HG02870 (cell line): ENCODE data around the gene PAN3.

ENCODE experiments used
- ATAC-seq: cut with Tn5 transposase; IDR thresholded peaks from one replicate; pipeline ENCODE4 v1.9.1; 2021; ENCODE audit warnings: mild to moderate bottlenecking, moderate library complexity; ENCODE audit not compliant: unreplicated experiment

Gene PAN3

DNA sequence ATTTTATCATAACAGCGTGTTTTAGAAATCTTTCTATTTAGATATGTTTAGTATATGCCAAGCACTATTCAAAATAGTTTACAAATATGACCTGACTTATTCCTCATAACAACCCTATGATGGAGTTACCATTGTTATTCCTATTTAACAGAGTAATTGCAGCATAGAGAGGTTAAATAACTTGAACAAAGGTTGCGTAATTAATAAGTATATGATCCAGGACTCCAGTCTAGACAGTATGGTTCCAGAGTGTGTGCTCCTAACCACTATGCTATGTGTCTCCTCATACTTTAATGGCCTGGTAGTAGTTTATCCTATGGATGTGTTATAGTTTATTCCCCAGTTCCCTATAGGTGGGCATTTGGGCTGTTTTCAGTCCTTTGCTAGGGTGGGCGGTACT, 145.3 kb downstream of the PAN3 start:
- ATAC-seq: no peak

DNA sequence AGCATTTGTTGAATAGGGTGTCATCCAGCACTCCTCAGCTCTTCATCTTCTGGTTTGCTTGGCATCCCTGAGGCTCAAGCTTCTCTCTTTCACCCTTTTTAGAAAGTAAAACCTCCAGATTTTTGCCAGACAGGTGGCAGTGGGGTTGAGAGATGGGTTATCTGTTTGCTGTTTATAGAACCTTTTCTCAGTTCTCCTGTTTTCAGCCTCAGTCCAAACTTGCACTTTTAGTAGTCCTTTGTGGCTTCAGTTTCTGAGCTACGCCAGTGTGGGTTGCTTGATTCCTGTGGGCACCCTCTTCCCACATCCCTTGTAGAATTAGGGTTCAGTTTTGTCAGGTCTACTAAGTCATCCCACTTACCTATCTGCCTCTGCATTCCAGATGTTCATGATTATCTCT, 147.9 kb downstream of the PAN3 start:
- no peak for ATAC-seq

DNA sequence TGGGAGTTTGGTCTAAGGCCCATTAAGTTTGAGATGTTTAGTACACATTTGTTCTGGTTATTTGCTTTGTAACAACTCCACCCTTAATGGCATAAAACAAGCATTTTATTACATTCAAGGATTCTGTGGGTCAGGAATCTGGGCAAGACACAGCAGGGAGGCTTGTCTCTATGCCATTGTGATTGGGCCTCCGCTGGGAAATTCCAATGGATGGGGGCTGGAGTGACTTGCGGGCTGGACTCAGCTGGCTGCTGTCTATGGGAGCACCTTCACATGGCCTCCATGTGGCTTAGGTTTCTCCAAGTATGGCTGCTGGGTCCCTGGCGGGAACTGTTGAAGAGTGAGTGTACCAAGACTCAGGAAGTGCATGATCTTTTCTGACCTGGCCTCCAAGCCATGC, 159.0 kb downstream of the PAN3 start:
- no peak for ATAC-seq

DNA sequence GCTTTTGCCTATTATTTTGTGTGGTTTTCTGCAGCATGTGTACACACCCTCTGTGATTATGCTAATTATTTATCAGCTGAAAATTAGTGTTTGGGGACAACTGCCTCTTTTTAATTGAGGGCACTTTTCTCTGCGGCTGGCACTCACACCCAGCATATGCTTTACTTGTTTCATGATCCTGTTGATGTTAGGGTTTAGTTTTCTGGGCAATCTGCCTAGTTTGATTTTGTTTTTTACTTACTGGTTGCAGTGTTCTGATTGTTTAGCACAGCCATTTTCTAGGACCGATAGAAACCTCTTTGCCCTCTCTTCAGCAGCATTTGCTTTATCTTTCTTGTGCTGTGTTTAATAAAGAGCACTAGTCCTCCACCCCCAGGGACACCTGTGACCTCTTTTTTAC, 161.6 kb downstream of the PAN3 start:
- ATAC-seq: no peak

DNA sequence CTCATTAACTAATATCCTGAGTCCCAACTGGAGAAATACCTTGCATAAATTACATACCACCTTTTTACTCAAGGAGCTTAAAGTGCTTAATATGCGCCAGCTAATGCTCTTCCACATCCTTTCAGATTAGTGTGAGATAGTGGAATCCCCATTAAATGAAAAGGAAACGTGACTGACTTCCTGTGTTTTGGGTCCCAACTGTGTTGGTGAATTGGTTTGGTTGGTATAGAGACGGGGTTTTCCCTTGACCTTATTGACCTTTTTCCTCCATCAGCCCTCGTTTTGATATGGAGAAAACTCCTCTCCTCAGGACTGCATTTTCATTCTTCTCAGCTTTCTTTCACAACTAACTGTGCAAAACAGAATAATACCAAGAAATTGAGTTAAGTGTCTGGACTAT, 163.5 kb downstream of the PAN3 start:
- ATAC-seq: no peak

DNA sequence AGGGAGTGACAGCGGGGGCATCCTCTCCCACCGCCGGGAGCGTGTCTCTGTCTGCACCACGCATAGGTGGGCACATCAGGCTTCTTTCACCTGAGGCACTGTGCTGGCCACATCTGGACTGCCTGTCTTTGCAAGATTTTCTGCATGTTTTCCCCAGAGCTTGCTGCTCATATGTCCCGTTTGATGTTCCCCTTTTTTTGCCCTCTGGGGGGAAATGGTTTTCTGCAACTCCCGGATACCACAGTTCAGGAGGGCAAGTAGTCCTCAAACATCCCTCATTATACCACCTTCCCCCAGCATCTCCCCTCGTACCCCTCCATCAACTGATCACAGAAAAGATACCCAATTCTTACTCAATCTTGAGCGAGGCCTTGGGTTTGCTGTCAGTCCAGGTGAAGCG, 168.0 kb downstream of the PAN3 start:
- no peak for ATAC-seq

DNA sequence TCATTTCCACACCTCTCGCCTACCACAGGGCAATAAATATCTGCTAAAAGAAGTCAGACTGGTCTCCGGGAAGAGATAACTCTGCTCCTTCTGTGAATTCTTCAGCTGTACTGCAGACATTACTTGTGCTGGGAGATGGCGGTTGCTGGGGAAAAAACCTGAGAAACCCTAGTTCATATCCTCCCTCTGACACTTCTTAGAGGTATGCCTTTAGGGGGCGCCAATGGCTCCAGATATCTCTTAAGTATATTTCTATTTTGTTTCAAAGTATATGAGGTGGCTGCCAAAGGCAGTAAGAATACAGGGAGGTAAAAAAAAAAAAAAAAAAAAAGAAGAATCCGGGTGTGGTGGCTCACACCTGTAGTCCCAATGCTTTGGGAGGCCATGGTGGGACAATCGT, 175.2 kb downstream of the PAN3 start:
- no peak for ATAC-seq

DNA sequence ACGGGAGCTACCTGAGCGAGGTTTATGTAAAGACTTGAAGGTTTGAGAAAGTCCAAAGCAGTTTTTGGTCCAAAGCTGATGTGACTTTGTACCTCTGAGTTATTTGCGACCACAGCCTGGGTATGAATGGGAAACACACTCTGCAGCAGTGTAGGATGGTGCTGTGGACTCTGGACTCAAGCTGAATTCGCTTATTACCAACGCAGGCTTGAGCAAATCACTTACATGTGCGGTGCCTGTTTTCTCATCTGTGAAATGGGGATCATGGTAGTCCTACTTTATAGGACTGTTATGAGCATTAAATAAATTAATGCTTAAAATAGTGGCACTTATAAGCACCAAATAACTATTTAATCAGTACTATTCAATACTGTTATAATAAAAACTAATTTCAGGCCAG, 176.5 kb downstream of the PAN3 start:
- ATAC-seq: no peak

DNA sequence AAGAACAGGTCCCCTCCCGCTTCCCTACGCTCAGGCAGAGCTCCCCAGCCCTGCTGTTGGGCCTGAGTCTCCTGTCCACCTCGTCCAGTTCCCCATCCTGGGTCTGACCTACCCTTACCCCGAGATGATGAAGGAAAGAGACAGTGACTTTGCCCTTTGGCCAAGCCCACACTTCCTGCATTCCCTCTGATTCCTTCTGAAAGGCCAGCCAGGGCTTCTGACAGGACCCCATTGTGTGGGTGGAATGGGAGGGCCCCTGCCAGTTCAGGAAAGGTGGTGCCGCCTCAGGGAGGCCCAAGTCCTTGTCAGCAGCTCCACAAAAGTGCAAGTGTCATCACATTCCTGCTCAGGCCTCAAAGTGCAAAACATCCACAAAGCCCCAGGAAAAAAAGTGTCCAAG, 177.8 kb downstream of the PAN3 start:
- ATAC-seq: no peak

DNA sequence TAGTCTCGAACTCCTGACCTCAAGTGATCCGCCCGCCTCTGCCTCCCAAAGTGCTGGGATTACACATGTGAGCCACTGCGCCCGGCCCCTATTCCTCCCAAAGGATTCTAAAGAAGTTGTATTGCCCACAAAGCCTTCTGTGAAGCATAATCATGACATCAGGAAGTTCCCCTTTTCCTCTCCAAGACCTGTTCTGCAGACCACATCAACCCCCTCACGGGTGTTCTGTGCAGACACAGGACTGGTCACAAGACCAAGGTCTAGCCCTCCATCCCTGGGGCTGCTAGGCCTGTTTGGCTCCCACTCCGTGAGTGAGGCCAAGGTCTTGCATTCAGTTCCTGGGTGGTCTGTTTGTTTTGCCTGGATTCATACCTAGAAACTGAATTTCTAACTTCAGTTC, 178.5 kb downstream of the PAN3 start:
- ATAC-seq: no peak

DNA sequence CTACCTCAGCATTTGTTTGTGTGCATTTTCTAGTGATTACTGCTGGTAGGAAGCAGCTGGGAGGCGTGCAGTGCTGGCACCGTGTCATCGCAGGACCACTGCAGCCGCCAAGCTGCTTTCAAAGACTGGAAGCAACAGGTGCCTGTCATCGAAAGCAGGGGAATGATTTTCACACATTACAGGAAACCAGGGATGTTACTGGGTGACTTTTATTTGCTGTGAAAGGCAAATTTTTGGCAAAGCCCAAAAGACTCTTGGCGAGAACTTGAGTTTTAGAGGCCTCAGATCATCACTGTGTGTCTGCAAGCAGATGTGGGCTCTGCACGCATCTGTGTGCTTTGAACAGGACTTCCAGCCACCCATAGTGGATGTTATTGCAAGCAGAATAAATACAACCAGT, 180.2 kb downstream of the PAN3 start:
- no peak for ATAC-seq

DNA sequence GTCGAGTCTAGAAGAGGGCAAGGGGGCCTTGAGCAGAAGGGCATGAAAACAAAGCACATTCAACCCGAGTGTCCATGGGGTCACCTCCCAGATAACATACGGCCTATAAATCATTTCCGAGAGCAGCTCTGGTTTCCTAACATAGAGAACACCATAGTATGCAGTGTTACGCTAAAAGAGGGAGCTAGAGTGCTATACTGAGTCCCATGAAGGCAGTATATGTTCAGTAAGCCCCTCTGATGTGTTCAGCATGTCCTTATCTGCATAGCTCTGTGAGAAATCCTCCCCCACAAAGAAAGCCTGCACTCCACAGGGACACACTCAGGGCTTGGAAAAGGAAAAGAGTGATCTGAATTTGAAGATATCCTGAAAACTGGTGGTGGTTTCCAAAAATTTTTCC, 181.2 kb downstream of the PAN3 start:
- no peak for ATAC-seq

DNA sequence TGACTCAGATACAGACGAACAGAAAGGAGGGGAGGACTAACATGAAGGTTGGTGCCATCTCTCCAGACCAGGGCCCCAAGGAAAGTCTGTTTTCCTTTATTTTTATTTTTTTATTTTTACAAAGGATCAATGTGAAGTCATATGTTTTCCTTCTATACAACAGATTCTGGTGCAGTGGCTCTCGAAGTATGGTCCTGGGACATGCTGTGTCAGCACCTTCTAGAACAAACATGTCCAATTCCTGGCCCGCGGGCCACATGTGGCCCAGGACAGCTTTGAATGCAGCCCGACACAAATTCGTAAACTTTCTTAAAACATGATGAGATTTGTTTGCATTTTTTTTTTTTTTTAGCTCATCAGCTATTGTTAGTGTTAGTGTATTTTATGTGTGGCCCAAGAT, 181.9 kb downstream of the PAN3 start:
- ATAC-seq: no peak

DNA sequence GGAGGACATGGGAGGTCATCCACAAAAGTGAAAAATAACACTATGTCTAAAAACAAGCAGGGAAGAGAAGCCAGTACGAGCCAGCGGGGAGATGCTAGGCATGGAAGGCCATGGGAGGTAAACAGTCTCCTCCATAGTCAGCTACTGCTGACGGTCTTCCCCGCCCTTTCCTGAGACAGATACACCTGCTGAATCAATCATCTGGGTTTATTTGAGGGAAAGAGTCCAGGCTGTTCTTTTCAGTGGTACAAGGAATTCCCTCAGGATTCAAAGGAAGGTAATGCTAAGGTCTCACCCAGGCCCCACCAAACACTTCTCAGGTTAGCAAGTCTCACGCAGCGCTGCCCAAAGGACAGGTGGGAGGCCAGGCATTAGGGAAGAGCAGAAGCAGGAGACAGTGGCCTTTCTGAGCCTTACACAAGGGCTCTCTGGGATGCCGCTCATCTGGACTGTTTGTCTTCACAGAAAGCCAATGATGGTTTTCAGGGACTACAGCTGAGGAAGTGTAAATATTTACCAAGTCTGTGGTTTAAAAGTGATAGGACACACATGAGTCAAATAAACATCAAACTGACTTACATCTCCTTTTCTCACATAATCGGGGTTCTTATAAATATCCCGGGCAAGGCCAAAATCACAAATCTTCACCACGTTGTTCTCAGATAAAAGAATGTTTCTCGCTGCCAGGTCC, 182.7 kb downstream of the PAN3 start:
- no peak for ATAC-seq

DNA sequence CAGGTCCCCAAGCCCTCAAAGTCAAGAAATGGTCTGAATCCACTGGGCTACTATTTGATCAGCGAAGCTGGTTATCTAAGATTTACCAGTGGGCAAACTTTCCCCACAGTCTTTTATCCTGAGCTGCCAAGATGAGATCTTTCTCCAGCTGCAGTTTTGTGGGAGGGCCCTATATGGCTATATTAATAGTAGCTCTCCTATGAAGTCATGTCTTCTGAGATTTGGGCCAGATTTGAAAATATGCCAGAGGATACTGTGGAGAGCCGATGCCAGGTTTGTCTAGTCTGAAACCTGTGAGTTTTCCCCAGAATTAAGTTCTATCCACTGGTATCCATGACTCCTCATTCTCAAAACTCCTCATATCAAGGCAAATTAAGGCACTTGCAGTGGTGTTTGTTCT, 183.4 kb downstream of the PAN3 start:
- ATAC-seq: no peak

DNA sequence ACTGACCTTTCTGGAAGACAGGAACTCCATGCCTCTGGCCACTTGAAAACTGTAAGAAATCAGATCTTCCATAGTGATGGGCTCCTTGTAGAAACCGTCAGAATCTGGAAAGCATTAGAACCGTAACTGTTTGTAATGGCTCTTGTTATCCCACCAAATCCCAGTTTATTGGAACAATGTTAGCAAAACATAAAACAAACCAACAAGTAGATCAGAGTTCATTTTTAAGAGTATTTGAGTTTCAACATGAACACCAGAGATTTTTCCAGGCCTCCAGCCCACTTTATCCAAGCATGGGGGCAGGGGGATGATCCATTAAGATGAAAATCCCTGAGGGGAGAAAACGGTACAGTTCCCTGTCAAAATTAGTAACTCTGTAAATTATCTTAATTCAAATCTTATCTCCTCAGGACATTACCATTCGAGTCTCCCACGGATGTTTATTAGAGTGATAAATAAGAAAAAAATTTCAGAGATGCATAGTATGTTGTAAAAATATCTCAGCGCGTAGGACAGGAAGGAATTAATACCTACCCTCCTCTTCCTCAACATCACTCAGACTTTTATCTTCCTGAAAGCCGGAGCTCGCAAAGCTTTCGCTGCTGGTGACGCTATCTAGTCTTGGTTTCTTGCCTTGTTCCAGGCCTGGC, 184.0 kb downstream of the PAN3 start:
- no peak for ATAC-seq

DNA sequence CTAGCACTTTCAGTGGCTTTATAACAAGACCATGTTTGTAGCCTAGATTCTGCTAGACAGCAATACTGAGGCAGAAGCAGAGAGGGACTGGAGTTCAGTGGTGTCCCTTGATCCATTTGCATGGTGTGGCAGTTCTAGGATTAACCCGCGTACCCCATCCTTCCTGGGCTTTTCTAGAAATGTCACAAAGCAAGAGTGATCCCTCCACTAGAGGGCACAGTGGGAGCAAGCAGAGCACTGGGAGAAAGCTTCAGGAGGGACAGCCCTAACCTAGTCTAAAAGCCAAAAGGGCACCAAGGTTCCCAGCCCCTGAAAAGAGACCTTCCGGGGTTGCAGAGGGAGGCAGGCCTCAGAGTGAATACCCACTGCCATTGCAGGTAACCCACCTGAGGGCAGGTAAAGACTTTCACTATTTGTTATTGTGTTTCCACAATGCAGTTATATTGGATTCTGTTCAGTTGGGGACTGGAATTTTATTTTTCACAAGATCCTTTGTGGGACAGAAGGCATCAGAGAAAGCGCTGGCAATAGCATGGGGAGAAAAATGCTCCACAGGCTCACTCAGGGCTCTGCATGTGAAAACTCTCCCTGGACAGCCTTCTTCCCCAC, 185.9 kb downstream of the PAN3 start:
- peak; percentile 54 for ATAC-seq

DNA sequence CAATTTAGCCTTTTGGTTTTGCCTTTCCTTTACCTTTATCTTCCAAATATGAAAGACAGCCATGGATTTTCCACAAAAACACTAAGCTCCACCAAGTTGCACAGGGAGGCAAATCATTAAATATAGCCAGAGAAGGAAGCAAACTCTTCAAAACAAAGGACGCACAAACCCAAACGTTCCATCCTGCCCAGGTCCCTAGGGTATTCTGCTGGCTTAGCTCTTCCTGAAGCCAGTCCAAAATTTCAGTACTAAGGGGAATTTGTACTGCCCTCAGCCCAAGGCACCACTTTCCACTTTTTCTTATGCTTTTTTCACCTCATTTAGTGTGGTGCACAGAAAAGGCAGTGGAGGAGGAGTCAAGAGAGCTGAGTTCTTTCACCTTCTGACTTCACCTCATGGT, 186.7 kb downstream of the PAN3 start:
- no peak for ATAC-seq

DNA sequence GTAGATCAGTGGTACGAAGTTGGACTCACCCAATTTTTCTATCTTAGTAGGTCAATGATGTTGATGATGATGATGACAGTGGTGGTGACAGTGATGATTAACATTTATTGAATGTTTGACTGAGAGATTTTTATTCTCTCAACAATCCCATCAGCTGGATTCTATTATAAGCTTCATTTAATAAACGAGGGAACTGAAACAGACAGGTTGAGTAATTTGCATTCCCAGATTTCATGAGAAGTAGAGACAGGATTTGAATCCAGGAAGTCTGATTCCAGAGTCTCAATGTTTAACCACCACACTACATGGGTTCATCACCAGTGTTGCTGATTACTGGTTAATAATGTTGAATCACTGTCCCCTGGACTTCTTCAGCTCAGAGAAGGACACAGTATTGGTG, 187.7 kb downstream of the PAN3 start:
- no peak for ATAC-seq

DNA sequence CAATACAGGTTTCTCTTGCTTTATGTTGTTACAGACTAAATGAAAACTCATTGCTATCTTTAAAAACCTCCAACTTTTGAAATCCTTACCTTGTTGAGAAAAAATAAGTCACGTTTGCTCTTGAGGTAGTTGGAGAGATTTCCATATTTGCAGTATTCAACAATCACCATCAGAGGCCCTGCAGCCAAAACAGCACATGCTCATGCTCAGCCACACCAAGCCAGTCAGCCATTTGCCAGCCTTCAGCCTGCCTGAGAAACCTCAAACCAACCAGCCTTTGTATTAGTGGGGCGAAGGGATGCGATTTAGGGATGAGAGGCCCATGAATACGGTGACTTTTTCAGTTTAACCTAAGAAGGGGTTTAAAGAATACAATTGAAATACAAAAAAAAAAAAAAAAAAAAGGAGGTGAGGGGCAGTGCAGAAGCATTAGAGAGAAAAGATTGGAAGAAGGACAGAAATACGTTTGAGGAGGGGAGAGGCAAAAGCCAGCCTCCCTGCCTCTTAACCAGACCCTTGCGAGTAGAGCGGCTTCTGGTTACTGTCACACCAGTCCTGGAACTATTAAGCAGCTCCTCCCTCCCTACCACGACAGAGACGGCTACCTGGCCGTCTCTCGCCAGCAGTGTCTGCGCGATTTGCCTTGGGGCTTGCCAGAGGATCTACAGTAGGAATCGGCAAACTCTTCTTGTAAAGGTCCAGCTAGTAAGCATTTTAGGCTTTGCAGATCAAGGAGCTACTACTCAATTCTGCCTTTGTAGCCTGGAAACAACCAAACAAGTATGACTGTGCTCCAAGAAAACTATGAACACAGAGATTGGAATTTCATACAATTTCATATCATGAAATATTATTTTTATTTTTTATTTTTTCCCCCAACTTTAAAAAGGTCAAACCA, 189.3 kb downstream of the PAN3 start:
- no peak for ATAC-seq

DNA sequence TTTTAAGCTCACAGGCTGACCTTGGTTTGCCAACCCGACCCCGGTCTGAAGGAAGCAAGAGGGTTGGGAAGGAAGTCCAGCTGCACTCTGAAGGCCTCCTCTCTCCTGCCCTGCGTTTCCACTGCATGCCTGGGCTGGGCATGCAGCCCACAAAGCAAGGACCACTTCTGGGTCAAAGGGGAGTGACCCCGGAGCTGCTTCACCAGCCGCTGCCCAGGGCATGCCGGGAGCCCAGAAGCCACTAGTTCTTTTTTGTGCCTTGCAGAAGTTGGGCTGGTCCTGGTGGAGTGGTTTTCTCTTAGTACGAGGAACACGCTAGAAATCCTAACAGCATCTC, 189.9 kb downstream of the PAN3 start:
- ATAC-seq: no peak
